ENCODE data around the gene SALL3.

The SALL3 gene

DNA sequence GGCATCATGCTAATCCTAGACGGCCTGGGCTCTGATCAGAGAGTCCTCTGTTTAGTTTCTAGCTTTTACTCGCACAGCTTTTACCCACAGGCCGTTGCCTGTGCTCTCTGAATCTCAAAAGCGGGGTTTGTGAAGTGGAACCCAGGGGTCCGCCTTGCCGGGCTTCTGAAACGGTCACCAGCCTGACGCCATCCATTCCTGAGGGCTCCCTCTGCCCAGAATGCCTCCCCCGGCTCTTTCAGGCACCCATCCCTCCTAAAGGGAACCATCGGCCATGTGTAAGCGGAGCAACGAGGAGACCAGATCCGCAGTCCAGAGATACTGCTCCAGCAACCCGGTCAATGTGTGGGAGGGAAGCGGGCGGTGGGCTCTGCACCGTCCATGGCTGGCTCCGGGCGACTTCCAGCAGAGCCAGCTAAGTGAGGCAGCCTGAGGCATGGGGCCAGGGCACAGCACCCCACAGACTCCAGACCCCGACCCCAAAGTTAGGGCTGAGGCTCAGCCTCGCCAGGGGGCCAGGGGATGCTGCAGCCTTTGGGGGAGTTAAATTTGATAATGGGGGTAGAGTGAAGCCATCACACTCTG, 28.8 kb downstream of the SALL3 start:
- no peak for DNase-seq

- DNase-seq = no peak
Measured at GRCh38 chr18:79010802-79011201, 31.2 kb downstream of the SALL3 start.

- no peak for DNase-seq
Measured at GRCh38 chr18:79011300-79011870, 31.8 kb downstream of the SALL3 start.

- no peak for DNase-seq
Measured at GRCh38 chr18:79013869-79014268, 34.3 kb downstream of the SALL3 start.

DNA sequence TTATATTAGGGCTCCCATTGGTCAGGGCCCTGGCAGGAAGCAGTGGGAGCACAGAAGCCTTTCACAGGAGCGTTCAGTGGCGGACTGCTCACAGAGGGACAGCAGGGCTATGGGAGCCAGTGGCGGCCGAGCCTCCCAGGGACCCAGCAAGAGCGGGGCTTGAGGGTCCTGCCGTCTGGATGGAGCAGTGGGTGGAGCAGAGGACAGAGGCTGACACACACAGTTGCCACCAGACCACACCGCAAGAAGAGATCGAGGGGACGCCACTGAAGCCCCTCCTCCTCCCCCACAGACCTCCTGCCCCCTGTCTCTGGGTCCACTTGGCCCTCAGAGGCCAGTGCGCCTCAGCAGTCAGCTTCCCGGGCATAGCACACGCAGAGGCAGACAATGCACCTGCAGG, 39.3 kb downstream of the SALL3 start:
- no peak for DNase-seq

GRCh38 chr18:79019881-79020280, 40.3 kb downstream of the SALL3 start:
- DNase-seq = no peak

- DNase-seq = no peak
Measured at GRCh38 chr18:79022603-79023002, 43.0 kb downstream of the SALL3 start.

- DNase-seq = no peak
Measured at GRCh38 chr18:79026491-79026890, 46.9 kb downstream of the SALL3 start.

- DNase-seq = no peak
Measured at GRCh38 chr18:79030680-79031079, 51.1 kb downstream of the SALL3 start.

GRCh38 chr18:79042276-79042675, 62.7 kb downstream of the SALL3 start:
- DNase-seq = no peak

GRCh38 chr18:79043288-79043687, 63.7 kb downstream of the SALL3 start:
- no peak for DNase-seq

DNA sequence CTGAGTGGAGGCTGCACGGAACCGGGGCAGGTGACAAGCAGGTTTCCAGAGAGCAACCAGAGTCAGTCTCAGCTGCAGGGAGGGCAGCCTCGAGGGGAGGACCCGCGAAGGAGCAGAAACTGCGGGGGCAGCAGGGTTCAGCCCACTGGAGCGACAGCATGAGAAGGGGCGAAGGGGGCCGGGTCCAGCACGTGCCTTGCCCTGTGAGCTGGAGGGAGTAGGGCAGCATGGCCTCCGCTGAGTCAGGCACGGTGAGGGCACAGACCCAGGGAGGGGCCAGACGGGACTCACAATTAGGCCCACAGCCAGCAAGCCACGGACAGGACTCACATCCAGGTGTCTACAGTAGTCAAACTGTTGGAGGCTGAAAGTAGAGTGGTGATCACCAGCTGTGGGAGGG, 66.9 kb downstream of the SALL3 start:
- DNase-seq = no peak

- DNase-seq = no peak
Measured at GRCh38 chr18:79047556-79048244, 68.1 kb downstream of the SALL3 start.

GRCh38 chr18:79048245-79048632, 68.6 kb downstream of the SALL3 start:
- DNase-seq = no peak

GRCh38 chr18:79049506-79049905, 69.9 kb downstream of the SALL3 start:
- DNase-seq = no peak
